NB4 (cell line): ENCODE results near the gene PSMB3.

Experiments
- CTCF ChIP-seq: IDR thresholded peaks from one replicate; pipeline ENCODE4 v1.5.1; 2012; ENCODE audit warnings: low read depth, low read length
- POLR2A ChIP-seq: IDR thresholded peaks from 2 replicates; pipeline ENCODE4 v1.6.1; 2011; ENCODE audit warnings: mild to moderate bottlenecking; ENCODE audit not compliant: insufficient read length; ENCODE audit errors: extremely low read depth

- TF ChIP-seq CTCF (no peak), POLR2A (no peak)
Measured at GRCh38 chr17:38740044-38740443, 12.5 kb upstream of the PSMB3 start.
